GM18951 (cell line): Measurements from ENCODE around the gene SAMD10.
A peak's percentile ranks its signal among the peaks of the same experiment; 100 is the strongest.

Experiments
- POLR2A ChIP-seq: IDR thresholded peaks from 4 replicates; pipeline ENCODE4 v1.6.1; 2011; ENCODE audit warnings: mild to moderate bottlenecking; ENCODE audit not compliant: insufficient read length, insufficient read depth; ENCODE audit errors: extremely low read depth
- in situ Hi-C: fragments of 300-500 bp; cut with MboI; formaldehyde crosslinking; loops from one replicate; pipeline ENCODE4 v1.12.0; 2022; ENCODE audit warnings: low sequenced_read_pairs, mixed read lengths, inconsistent platforms; ENCODE audit not compliant: unreplicated experiment

SAMD10 gene

GRCh38 chr20:63959699-63960075 lies 19.8 kb downstream of the SAMD10 start:
- in situ Hi-C loops, result no loop called here
- TF ChIP-seq POLR2A, result no peak

GRCh38 chr20:63958964-63959698 lies 20.3 kb downstream of the SAMD10 start:
- no peak for TF ChIP-seq POLR2A
- in situ Hi-C loops, result no loop called here

- TF ChIP-seq POLR2A, result no peak
- in situ Hi-C loops, result no loop called here
Measured at GRCh38 chr20:63958471-63958870, 21.0 kb downstream of the SAMD10 start.

GRCh38 chr20:63957690-63958441 lies 21.6 kb downstream of the SAMD10 start:
- no peak for TF ChIP-seq POLR2A
- in situ Hi-C loops, result no loop called here

GRCh38 chr20:63957004-63957689 lies 22.3 kb downstream of the SAMD10 start:
- peak; percentile 44 for TF ChIP-seq POLR2A
- in situ Hi-C loops, result no loop called here

- no peak for TF ChIP-seq POLR2A
- in situ Hi-C loops, result no loop called here
Measured at GRCh38 chr20:63956664-63957003, 22.8 kb downstream of the SAMD10 start.

GRCh38 chr20:63955827-63956663 lies 23.4 kb downstream of the SAMD10 start, which contains the start of gene UCKL1:
TSS of gene UCKL1 (minus strand) at chr20:63956416. CDS start at chr20:63956372, 44 bp downstream.
- peak; percentile 86 for TF ChIP-seq POLR2A
- in situ Hi-C loops, result no loop called here

GRCh38 chr20:63955281-63955826 lies 24.1 kb downstream of the SAMD10 start:
- in situ Hi-C loops, result no loop called here
- TF ChIP-seq POLR2A, result no peak

GRCh38 chr20:63953764-63954429 lies 25.5 kb downstream of the SAMD10 start:
- in situ Hi-C loops, result no loop called here
- TF ChIP-seq POLR2A, result no peak

GRCh38 chr20:63952769-63953168 lies 26.7 kb downstream of the SAMD10 start:
- TF ChIP-seq POLR2A, result no peak
- in situ Hi-C loops, result no loop called here

GRCh38 chr20:63952210-63952535 lies 27.3 kb downstream of the SAMD10 start:
- TF ChIP-seq POLR2A, result no peak
- in situ Hi-C loops, result no loop called here

- TF ChIP-seq POLR2A, result no peak
- in situ Hi-C loops, result no loop called here
Measured at GRCh38 chr20:63951398-63952209, 27.8 kb downstream of the SAMD10 start.
